ENCODE measurements around the gene SPG7. TPM values are rescaled to one million over a fixed set of nuclear protein-coding genes. Genes with fewer than 3 reads are reported as not detected.
A peak's percentile ranks its signal among the peaks of the same experiment; 100 is the strongest.
"Not testable (repeated sequence)": the region's sequence is repeated elsewhere in the genome, so short reads cannot be mapped to it uniquely, and the experiment has no call there.

Gene SPG7
- total RNA-seq, 2 donors from 2014 or later = 85.6 to 105 TPM

DNA sequence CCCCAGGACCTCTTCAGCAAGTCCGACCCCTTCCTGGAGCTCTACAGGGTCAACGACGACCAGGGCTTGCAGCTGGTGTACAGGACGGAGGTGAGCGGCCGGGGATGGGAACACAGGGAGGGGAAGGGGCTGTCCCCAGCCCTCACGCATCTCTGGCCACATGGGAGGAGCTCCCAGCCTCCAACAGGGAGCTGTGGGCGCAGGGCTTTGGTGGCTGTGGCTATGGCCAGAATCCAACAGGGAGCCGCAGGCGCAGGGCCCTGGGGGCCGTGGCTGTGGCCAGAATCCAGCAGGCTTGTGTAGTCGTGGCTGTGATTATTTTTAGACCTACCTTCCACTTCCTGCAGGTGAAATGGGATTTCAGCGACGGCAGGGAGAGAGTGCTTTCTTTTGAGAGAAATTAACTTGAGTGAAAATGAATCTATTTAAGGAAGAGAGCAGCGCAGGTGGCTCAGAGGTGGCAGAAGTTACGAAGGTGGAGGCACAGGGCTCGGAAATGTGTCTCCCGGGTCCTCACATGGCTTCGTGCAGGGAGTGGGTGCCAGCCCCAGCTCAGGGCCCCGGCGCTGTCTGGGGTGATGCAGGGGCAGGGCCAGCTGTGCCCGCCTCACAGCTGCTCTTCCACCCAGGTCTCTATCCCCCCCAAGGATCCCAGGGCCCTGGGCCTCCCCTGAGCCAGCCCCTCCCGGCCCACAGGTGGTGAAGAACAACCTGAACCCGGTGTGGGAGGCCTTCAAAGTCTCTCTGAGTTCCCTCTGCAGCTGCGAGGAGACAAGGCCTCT is 76.8 kb downstream of the SPG7 start:
- intact Hi-C loops (cut with DNase I) = no loop called here
- no peak for DNase-seq
- Histone ChIP-seq H3K9me3 (no peaks in the 10 kb centered on the region), H3K36me3 (no peaks in the 10 kb centered on the region), H3K27ac (no peak overlapping the region), H3K4me1 (no peaks in the 10 kb centered on the region), H3K9ac (ENCODE audit: low read depth in 2 of 2, low read length in 2 of 2) (no peak overlapping the region), H3K27me3 (no peaks in the 10 kb centered on the region), H3K4me3 (no peak overlapping the region)
- no peak for TF ChIP-seq CTCF (IDR thresholded peaks at IDR 0.05)

DNA sequence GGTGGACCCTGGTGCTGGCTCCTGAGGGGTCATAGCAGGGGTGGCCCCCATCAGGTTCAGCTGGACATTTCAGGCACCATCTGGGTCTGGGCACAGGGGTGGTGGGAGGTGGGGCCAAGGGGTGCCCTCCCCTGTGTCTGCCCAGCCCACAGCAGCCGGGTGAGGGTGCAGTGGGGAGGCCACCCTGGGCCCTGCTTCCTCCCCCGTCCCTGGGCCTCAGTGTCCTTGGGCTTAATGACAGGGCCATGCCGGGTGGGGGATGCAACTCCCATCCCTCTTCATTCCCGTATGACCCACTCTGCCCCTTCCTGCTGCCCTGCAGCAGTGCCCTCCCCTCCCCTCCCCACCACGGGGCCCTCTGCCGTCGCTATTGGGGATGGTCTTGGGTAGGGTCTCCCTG is 78.0 kb downstream of the SPG7 start:
- Histone ChIP-seq H3K27ac (no peak overlapping the region), H3K9me3 (no peaks in the 10 kb centered on the region), H3K4me1 (no peaks in the 10 kb centered on the region), H3K27me3 (no peaks in the 10 kb centered on the region), H3K36me3 (no peaks in the 10 kb centered on the region), H3K4me3 (no peak overlapping the region), H3K9ac (ENCODE audit: low read depth in 2 of 2, low read length in 2 of 2) (no peak overlapping the region)
- no peak for TF ChIP-seq CTCF (IDR thresholded peaks at IDR 0.05)
- intact Hi-C loops (cut with DNase I) = no loop called here
- DNase-seq = no peak

DNA sequence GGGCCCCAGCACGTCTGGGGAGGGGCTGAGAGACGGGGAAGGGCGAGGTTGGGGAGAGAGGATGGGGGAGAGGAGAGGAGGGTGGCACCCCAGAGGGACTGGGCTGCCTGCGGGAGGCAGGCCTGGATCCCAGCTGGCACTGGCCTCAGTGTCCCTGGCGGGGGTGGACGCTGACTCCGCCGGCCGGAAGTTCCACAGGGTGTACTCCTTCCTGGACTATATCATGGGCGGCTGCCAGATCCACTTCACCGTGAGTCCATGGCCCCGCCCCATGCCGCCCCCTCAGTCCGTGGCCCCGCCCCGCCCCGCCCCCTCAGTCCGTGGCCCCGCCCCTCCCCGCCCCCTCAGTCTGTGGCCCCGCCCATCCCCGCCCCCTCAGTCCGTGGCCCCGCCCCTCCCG is 78.7 kb downstream of the SPG7 start:
- Histone ChIP-seq H3K27ac (no peak overlapping the region), H3K4me3 (no peak overlapping the region), H3K27me3 (no peaks in the 10 kb centered on the region), H3K36me3 (no peaks in the 10 kb centered on the region), H3K4me1 (no peaks in the 10 kb centered on the region), H3K9ac (ENCODE audit: low read depth in 2 of 2, low read length in 2 of 2) (peak overlapping the region; percentile 4 to 43), H3K9me3 (no peaks in the 10 kb centered on the region)
- no peak for DNase-seq
- intact Hi-C loops (cut with DNase I) = no loop called here
- TF ChIP-seq CTCF (IDR thresholded peaks at IDR 0.05) = no peak

GRCh38 chr16:89587676-89588075 is 79.5 kb downstream of the SPG7 start:
- DNase-seq; H3K27me3 ChIP-seq; H3K4me1 ChIP-seq; H3K27ac ChIP-seq; H3K4me3 ChIP-seq; H3K9ac ChIP-seq (ENCODE audit: low read depth in 2 of 2, low read length in 2 of 2); H3K36me3 ChIP-seq; intact Hi-C loops (cut with DNase I); H3K9me3 ChIP-seq: not testable (repeated sequence)

DNA sequence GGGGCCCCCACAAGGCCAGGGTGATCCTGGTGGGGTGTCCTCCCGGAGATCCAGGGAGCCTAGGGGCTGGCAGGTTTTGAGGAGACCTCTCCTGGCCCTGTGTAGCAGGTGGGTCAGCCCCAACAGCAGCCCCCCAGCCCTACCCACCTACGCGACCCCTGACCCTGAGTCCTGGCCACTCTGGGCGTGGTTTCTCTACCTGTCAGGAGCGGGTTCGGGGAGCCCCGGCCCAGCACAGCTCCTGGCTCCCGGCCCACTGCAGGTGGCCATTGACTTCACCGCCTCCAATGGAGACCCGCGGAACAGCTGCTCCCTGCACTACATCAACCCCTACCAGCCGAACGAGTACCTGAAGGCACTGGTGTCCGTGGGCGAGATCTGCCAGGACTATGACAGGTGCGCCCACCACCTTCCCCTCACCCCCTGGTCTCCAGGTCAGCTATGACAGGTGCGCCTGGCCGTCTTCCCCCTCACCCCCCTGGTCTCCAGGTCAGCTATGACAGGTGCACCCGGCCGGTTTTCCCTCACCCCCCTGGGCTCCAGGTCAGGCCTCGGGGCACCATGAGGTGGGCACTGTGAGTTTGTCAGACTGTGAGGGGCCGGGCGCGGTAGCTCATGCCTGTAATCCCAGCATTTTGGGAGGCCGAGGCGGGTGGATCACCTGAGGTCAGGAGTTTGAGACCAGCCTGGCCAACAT is 80.4 kb downstream of the SPG7 start:
- H3K9ac ChIP-seq (ENCODE audit: low read depth in 2 of 2, low read length in 2 of 2) = no peak overlapping the region
- no peak for DNase-seq
- H3K4me3 ChIP-seq = no peak overlapping the region
- H3K4me1 ChIP-seq = no peaks in the 10 kb centered on the region
- H3K36me3 ChIP-seq = no peaks in the 10 kb centered on the region
- no peak for TF ChIP-seq CTCF (IDR thresholded peaks at IDR 0.05)
- H3K27ac ChIP-seq = no peak overlapping the region
- no peaks in the 10 kb centered on the region for H3K9me3 ChIP-seq
- no peaks in the 10 kb centered on the region for H3K27me3 ChIP-seq
- intact Hi-C loops (cut with DNase I) = no loop called here

All from colonic mucosa (tissue), 4 donors.